ENCODE data around the gene SEZ6L.

SEZ6L gene

GRCh38 chr22:26134654-26135330, 34.5 kb upstream of the SEZ6L start:
- H3K4me3 ChIP-seq (ENCODE audit: low read depth, low read length) = no peak overlapping the region
- no peak for TF ChIP-seq CTCF (IDR thresholded peaks at IDR 0.05; ENCODE audit: low read depth, low read length)

DNA sequence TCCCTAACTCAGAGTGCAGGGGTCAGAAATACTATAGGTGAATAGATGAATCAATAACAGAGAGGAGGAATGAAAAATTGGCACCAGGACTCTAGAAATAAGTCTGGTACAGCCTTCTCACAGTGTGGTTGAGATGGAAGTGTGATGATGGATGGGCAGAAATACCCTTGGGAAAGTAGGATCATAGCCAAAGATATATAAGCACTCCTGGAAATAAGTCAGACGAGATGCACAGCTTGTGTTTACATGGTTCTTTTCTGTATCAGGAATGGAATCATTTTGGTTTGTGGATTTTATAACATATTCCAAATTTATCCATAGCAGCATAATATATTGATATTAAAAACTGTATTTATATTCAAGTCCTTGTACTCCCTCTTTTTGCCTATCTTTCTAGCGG, 33.5 kb upstream of the SEZ6L start:
- no peak for TF ChIP-seq CTCF (IDR thresholded peaks at IDR 0.05; ENCODE audit: low read depth, low read length)
- no peak overlapping the region for H3K4me3 ChIP-seq (ENCODE audit: low read depth, low read length)

GRCh38 chr22:26139310-26139709, 30.0 kb upstream of the SEZ6L start:
- no peak for TF ChIP-seq CTCF (IDR thresholded peaks at IDR 0.05; ENCODE audit: low read depth, low read length)
- no peak overlapping the region for H3K4me3 ChIP-seq (ENCODE audit: low read depth, low read length)

DNA sequence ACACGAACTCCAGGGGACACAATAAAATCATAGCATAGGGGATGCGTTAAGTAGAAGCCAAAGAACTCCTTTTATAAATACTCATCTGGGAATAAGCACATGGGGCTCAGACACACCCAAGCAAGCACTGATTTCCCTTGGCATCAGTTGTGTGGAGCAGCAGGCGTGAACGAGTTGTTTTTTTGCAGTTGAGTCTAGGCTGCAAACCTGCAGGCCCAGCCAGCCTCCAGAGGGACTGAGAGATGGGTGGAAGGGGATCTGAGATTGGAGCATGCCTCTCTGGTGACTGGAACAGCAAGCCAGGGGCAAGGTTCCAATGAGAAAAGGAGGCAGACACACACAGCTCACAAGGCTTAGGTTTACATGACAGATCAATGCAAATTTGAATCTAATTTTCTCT, 27.4 kb upstream of the SEZ6L start:
- TF ChIP-seq CTCF (IDR thresholded peaks at IDR 0.05; ENCODE audit: low read depth, low read length) = no peak

GRCh38 chr22:26143806-26144325, 25.4 kb upstream of the SEZ6L start:
- H3K4me3 ChIP-seq (ENCODE audit: low read depth, low read length) = no peak overlapping the region
- TF ChIP-seq CTCF (IDR thresholded peaks at IDR 0.05; ENCODE audit: low read depth, low read length) = no peak

More for the DNA sequence above, 27.4 kb upstream of the SEZ6L start:
- no peak overlapping the region for H3K4me3 ChIP-seq (ENCODE audit: low read depth, low read length)

DNA sequence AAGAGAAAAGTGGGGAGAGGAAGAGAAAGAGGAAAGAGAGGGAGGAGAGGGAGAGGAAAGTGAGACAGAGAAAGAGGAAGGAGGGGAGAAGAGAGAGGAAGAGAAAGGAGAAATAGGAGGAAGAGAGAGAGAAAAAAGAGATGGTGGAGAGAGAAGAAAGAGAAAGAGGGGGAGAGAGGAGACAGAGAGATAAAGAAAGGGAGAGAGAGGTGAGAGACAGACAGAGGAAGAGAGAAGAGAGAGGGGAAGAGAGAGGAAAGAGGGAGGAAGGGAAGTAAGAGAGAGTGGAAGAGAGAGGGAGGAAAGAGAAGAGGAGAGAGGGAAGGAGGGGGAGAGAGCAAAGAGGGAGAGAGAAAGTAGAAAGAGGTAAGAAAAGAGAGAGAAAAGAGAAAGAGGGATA, 9.4 kb upstream of the SEZ6L start:
- H3K4me3 ChIP-seq (ENCODE audit: low read depth, low read length) = no peak overlapping the region
- no peak for TF ChIP-seq CTCF (IDR thresholded peaks at IDR 0.05; ENCODE audit: low read depth, low read length)

- H3K4me3 ChIP-seq (ENCODE audit: low read depth, low read length) = no peak overlapping the region
- no peak for TF ChIP-seq CTCF (IDR thresholded peaks at IDR 0.05; ENCODE audit: low read depth, low read length)
These were observed 7.5 kb upstream of the SEZ6L start for GRCh38 chr22:26161746-26162145.
